ENCODE measurements around the gene HCAR1.
"Not testable (repeated sequence)": the region's sequence is repeated elsewhere in the genome, so short reads cannot be mapped to it uniquely, and the experiment has no call there.

DNA sequence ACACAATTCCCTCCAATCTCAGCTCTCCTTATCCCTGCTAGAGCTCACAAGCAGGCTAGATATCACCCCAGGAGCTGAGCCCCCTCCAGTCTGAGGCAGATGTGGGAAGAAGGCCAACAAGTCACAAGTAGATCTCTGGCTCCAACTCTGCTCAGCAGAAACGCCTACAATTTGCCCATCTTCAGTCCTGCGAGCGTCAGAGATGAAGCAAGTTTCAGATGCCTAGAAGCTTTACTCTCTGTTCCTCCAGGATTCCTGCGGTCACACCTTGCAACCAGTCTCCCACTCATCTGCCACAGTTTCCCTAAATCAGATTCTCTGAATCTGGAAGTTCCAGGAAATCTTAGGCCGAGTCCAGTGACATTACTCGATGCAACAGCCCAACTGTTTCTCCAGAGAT lies 15.4 kb downstream of the HCAR1 start:
- TF ChIP-seq, protein P1, sequence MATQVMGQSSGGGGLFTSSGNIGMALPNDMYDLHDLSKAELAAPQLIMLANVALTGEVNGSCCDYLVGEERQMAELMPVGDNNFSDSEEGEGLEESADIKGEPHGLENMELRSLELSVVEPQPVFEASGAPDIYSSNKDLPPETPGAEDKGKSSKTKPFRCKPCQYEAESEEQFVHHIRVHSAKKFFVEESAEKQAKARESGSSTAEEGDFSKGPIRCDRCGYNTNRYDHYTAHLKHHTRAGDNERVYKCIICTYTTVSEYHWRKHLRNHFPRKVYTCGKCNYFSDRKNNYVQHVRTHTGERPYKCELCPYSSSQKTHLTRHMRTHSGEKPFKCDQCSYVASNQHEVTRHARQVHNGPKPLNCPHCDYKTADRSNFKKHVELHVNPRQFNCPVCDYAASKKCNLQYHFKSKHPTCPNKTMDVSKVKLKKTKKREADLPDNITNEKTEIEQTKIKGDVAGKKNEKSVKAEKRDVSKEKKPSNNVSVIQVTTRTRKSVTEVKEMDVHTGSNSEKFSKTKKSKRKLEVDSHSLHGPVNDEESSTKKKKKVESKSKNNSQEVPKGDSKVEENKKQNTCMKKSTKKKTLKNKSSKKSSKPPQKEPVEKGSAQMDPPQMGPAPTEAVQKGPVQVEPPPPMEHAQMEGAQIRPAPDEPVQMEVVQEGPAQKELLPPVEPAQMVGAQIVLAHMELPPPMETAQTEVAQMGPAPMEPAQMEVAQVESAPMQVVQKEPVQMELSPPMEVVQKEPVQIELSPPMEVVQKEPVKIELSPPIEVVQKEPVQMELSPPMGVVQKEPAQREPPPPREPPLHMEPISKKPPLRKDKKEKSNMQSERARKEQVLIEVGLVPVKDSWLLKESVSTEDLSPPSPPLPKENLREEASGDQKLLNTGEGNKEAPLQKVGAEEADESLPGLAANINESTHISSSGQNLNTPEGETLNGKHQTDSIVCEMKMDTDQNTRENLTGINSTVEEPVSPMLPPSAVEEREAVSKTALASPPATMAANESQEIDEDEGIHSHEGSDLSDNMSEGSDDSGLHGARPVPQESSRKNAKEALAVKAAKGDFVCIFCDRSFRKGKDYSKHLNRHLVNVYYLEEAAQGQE (IDR thresholded peaks at IDR 0.05) = not testable (repeated sequence)
- TF ChIP-seq, protein P2, sequence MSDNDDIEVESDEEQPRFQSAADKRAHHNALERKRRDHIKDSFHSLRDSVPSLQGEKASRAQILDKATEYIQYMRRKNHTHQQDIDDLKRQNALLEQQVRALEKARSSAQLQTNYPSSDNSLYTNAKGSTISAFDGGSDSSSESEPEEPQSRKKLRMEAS (IDR thresholded peaks at IDR 0.05) = not testable (repeated sequence)
- TF ChIP-seq TAF1 (conservative IDR thresholded peaks at IDR 0.05); RXRA (IDR thresholded peaks at IDR 0.05); SP1 (IDR thresholded peaks at IDR 0.05); FOXA1 (IDR thresholded peaks at IDR 0.05); FOXA2 (IDR thresholded peaks at IDR 0.05); RAD21 (IDR thresholded peaks at IDR 0.05); HNF4G (IDR thresholded peaks at IDR 0.05): not testable (repeated sequence)
- TF ChIP-seq, protein P3, sequence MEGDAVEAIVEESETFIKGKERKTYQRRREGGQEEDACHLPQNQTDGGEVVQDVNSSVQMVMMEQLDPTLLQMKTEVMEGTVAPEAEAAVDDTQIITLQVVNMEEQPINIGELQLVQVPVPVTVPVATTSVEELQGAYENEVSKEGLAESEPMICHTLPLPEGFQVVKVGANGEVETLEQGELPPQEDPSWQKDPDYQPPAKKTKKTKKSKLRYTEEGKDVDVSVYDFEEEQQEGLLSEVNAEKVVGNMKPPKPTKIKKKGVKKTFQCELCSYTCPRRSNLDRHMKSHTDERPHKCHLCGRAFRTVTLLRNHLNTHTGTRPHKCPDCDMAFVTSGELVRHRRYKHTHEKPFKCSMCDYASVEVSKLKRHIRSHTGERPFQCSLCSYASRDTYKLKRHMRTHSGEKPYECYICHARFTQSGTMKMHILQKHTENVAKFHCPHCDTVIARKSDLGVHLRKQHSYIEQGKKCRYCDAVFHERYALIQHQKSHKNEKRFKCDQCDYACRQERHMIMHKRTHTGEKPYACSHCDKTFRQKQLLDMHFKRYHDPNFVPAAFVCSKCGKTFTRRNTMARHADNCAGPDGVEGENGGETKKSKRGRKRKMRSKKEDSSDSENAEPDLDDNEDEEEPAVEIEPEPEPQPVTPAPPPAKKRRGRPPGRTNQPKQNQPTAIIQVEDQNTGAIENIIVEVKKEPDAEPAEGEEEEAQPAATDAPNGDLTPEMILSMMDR (IDR thresholded peaks at IDR 0.05; ENCODE audit: low read depth, low read length, missing input control) = not testable (repeated sequence)
- TF ChIP-seq, protein P4, sequence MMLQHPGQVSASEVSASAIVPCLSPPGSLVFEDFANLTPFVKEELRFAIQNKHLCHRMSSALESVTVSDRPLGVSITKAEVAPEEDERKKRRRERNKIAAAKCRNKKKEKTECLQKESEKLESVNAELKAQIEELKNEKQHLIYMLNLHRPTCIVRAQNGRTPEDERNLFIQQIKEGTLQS (IDR thresholded peaks at IDR 0.05) = not testable (repeated sequence)
- TF ChIP-seq, protein P5, sequence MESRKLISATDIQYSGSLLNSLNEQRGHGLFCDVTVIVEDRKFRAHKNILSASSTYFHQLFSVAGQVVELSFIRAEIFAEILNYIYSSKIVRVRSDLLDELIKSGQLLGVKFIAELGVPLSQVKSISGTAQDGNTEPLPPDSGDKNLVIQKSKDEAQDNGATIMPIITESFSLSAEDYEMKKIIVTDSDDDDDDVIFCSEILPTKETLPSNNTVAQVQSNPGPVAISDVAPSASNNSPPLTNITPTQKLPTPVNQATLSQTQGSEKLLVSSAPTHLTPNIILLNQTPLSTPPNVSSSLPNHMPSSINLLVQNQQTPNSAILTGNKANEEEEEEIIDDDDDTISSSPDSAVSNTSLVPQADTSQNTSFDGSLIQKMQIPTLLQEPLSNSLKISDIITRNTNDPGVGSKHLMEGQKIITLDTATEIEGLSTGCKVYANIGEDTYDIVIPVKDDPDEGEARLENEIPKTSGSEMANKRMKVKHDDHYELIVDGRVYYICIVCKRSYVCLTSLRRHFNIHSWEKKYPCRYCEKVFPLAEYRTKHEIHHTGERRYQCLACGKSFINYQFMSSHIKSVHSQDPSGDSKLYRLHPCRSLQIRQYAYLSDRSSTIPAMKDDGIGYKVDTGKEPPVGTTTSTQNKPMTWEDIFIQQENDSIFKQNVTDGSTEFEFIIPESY (IDR thresholded peaks at IDR 0.05) = not testable (repeated sequence)

Measured in liver (tissue), 3 donors.